Measurements from ENCODE around the gene NR3C2.
"Not testable (repeated sequence)": the region's sequence is repeated elsewhere in the genome, so short reads cannot be mapped to it uniquely, and the experiment has no call there.

Gene NR3C2

GRCh38 chr4:148369919-148370318, 72.3 kb downstream of the NR3C2 start:
- no peak for DNase-seq (ENCODE audit: low read depth, low spot score)

DNA sequence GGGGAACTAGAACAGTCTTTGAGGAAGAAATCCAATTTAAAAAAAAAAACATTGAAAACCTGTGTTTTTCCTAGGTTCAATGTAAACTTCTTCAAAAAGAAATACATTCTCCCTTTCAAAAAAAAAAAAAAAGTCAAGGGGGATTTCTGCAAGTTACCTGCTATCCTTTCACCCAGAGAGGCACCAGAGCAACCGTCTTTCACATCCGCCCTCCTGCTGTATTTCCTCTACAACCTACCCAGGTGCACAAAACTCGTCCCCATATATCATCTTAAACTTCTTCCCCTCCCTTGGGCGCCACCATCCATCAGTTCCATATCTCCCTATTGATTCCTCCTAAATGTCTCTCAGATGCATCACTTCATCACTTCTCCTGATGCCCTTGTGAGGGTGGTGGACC, 74.5 kb downstream of the NR3C2 start:
- DNase-seq (ENCODE audit: low read depth, low spot score), result no peak

GRCh38 chr4:148366251-148366650, 76.0 kb downstream of the NR3C2 start:
- no peak for DNase-seq (ENCODE audit: low read depth, low spot score)

DNA sequence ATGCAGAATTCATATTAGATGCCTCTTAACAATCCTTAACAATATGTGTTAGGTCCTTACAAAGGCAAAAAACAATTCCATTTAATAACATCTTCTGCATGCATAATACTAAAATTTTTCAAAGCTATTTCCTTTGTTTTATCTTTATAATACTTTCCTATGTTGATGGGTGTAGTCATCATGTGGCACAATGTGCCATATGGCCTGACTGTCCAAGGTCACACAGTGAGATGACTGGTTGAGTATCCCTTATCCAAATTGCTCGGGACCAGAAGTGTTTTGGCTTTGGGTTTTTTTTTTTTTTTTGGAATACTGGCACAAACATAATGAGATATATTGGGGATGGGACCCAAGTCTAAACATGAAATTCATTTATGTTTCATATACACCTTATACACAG, 77.7 kb downstream of the NR3C2 start:
- no peak for DNase-seq (ENCODE audit: low read depth, low spot score)

- DNase-seq (ENCODE audit: low read depth, low spot score), result no peak
Measured at GRCh38 chr4:148359769-148360168, 82.4 kb downstream of the NR3C2 start.

GRCh38 chr4:148355442-148356123, 86.6 kb downstream of the NR3C2 start:
- no peak for DNase-seq (ENCODE audit: low read depth, low spot score)

DNA sequence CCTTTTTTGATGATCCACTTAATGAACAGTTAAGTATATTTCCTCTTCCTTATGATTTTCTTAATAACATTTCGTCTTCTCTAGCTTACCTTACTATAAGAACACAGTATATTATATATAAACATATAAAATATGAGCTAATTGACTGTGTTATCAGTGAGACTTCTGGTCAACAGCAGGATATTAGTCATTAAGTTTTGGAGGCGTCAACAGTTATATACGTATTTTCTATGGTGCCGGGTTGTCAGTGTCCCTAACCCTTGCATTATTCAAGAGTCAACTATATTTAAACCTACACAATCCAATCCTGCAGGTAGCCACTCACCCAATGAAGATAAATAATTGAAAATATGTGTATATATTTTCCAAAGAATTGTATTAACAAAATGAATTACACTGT, 88.0 kb downstream of the NR3C2 start:
- no peak for DNase-seq (ENCODE audit: low read depth, low spot score)

DNA sequence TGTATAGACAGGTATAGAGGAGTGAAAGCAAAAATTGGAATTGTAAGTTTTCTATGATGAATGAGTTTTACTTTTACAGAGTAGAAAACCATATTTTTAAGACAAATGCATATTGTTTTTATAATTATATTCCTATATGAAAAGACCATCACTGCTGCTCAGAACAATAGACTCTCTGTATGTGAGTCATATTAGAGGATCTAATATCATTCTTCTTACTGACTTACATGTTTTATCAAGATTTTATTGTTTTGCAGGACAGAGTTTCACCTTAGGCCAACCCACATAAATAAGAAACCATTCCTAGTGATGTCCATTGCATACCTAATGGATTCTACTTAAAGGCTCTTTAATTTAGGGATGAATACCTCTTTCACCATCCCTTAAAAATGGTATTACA, 88.6 kb downstream of the NR3C2 start:
- no peak for DNase-seq (ENCODE audit: low read depth, low spot score)

GRCh38 chr4:148349153-148349552, 93.1 kb downstream of the NR3C2 start:
- no peak for DNase-seq (ENCODE audit: low read depth, low spot score)

DNA sequence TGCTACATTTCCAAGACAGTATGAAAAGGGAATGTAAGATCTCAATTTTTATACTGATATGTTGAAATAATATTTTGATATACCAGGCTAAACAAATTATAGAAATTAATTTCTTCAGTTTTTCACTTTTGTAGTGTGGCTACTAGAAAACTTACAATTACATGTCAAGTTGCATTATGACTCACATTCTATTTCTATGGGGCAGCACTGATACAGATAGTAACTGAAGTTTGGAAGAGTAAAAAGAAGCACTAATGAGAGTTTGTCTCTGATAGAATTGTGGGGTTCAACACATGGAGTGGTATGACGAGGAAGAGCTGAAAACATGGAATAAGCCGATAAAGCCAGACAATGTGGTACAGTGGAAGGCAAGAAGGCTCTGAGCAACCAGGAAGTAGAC, 95.6 kb downstream of the NR3C2 start:
- DNase-seq (ENCODE audit: low read depth, low spot score), result no peak

DNA sequence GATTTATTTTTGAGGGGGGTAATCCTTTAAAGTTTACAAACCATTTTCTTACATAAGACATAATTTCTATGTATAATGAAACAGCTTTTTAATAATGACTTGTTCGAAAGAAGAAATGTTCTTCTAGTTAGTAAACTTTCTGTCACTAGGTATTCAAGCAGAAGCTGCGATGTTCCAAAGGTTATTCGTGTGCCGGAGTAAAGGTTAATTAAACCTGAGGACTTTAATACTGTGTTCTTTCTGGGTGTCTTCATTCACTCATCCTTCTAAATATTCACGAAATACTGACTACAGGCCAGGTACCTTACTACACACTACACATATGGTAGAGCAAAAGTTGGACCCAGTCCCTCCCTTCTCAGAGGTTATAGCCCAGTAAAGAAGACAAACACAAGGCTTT, 96.7 kb downstream of the NR3C2 start:
- no peak for DNase-seq (ENCODE audit: low read depth, low spot score)

- no peak for DNase-seq (ENCODE audit: low read depth, low spot score)
Measured at GRCh38 chr4:148344941-148345340, 97.3 kb downstream of the NR3C2 start.

GRCh38 chr4:148344352-148344751, 97.9 kb downstream of the NR3C2 start:
- no peak for DNase-seq (ENCODE audit: low read depth, low spot score)

- DNase-seq (ENCODE audit: low read depth, low spot score), result no peak
Measured at GRCh38 chr4:148341980-148342800, 100.0 kb downstream of the NR3C2 start.

DNA sequence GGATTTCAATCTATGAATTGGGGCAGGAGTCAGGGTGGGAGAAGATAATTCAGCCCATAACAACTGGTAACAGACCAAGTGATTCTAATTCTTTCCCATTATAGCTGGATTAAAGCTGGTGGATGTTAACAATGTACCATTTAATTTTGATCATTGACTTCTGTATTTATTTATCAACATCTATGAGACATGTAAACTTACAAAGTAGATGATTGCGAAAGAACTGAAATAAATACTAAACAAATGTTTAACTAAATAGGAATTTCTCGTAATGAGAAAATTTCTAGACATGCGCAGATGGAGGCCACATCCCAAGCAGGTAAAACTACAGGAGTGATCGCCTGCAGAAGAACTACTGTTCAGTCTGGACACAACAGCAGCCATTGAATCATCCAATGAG, 107.1 kb downstream of the NR3C2 start:
- DNase-seq (ENCODE audit: low read depth, low spot score), result no peak

GRCh38 chr4:148333265-148333664, 108.9 kb downstream of the NR3C2 start:
- no peak for DNase-seq (ENCODE audit: low read depth, low spot score)

DNA sequence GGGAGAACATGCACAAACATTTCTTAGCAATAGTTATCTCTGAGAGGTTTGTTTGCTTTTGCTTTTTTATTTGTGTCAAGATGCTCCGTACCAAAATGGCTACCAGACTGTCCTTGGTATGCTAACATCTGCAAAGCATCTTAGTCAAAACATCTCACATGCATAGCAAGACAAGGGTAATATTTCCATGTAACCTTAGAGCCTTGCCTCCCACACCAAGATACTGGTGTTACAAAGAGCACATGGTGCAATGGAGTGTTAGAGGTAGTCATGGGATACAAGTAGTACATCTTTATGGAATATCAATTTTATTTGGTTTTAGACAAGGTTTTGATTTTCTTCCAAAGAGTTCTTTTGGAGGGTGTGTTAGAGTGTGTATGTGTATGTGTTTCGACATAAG, 109.7 kb downstream of the NR3C2 start:
- DNase-seq (ENCODE audit: low read depth, low spot score), result no peak

DNA sequence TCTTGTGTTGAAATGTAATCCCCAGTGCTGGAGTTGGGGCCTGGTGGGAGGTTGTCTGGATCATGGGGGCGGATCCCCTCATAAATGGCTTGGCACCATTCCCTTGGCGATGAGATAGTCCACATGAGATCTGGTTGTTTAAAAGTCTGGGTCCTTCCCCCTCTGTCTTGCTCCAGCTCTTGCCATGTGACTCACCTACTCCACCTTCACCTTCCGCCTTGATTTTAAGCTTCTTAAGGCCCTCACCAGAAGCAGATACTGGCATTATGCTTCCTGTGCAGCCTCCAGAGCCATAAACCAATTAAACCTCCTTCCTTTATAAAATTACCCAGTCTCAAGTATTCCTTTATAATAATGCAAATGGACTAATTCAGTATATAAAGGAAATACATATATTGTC, 111.5 kb downstream of the NR3C2 start:
- no peak for DNase-seq (ENCODE audit: low read depth, low spot score)

DNA sequence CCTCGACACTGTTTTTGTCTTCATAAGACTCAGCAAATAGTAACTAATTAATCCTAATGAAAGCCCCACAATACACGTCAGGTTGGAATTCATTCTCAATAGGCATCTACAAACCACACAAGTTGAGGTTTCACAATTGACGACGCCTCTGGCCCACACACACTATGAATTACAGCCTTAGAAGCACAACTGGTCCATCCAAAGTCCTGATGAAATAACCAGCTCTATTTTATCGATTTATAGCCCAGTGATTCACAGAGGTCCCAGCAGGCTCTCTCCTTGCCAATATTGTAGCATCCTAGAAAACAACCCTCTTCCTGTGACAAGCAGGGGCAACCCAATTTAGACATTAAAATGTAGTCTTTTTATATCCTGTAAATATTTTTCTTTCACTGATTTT, 112.1 kb downstream of the NR3C2 start:
- no peak for DNase-seq (ENCODE audit: low read depth, low spot score)

- DNase-seq (ENCODE audit: low read depth, low spot score), result no peak
Measured at GRCh38 chr4:148329751-148330150, 112.5 kb downstream of the NR3C2 start.

DNA sequence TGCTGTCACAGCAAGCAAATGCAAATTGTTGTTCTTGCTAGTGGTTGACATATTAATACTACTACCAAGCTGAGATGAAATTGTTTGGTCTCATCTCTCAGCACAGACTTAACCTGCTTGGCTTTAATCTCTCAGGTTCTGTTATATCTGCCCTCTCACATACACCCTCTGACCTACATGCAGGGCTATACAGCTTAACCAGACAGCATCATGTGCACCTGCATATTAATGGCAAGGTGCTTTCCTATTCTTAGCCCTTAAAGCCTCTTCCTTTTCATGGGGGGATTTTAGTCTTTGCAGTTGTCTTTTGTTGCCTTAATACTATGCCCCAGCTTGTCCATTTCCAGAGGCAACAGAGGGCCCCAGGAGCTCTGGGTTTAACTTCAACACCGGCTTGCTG, 114.5 kb downstream of the NR3C2 start:
- DNase-seq (ENCODE audit: low read depth, low spot score), result no peak

DNA sequence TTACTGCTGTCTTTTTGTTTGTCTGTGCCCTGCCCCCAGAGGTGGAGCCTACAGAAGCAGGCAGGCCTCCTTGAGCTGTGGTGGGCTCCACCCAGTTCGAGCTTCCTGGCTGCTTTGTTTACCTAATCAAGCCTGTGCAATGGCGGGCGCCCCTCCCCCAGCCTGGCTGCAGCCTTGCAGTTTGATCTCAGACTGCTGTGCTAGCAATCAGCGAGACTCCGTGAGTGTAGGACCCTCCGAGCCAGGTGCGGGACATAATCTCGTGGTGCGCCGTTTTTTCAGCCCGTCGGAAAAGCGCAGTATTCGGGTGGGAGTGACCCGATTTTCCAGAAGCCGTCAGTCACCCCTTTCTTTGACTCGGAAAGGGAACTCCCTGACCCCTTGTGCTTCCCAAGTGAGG, 118.9 kb downstream of the NR3C2 start:
- not testable (repeated sequence) for DNase-seq (ENCODE audit: low read depth, low spot score)

DNA sequence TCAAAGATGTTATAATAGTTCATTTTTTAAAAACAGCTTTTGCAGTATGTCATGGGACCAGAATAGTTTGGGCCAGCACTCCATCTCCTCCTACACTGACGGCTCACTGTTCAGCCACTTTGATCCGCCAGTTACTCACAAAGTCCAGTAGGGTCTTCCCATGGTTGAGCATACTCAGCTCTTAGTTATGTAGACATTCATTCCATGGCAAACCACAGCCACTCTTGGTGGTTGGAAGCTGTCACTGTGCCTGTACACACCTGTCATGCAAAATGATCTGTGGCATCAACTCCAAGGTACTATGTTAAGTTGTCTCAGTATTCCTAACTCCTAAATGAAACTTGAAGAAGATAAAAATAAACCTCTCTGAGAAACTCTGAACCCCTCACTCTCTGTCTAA, 127.2 kb downstream of the NR3C2 start:
- DNase-seq (ENCODE audit: low read depth, low spot score), result no peak

All from smooth muscle cell of the brain vasculature (primary cell).